Kidney (tissue), 14 donors: ENCODE measurements around the gene MAP6. TPM values are rescaled to one million over a fixed set of nuclear protein-coding genes. Genes with fewer than 3 reads are reported as not detected.

Experiments used
- DNase-seq, 5 donors: peaks; one replicate each; pipeline ENCODE4 v3.0.0-alpha.2; 2013 to 2020
- FAIRE-seq: peaks from 2 replicates; lab custom pipeline; 2012; peaks lifted over from hg19 to GRCh38; lab: Jason Lieb, UNC
- H3K27ac ChIP-seq, 2 donors: one replicate each; pipeline ENCODE4 v1.7.0; 2013; ENCODE audit warnings: low read depth in 2 of 2, low read length in 2 of 2, inconsistent platforms in 1 of 2
- H3K27me3 ChIP-seq: one replicate; pipeline ENCODE4 v1.7.1; 2013; ENCODE audit warnings: low read length, inconsistent platforms; ENCODE audit not compliant: control insufficient read depth, insufficient read depth
- H3K36me3 ChIP-seq, 3 donors: one replicate each; pipeline versions ENCODE4 v1.7.0 to v1.7.1; 2013; ENCODE audit warnings: low read length in 3 of 3, control low read depth in 1 of 3, inconsistent platforms in 1 of 3; ENCODE audit not compliant: insufficient read depth in 3 of 3, control insufficient read depth in 2 of 3
- H3K4me1 ChIP-seq, 3 donors: one replicate each; pipeline versions ENCODE4 v1.7.0 to v1.7.1; 2013; ENCODE audit warnings: low read length in 3 of 3, inconsistent platforms in 1 of 3, low read depth in 1 of 3; ENCODE audit not compliant: control insufficient read depth in 2 of 3, insufficient read depth in 2 of 3
- H3K4me3 ChIP-seq, 3 donors: one replicate each; pipeline versions ENCODE4 v1.7.0 to v1.8.1; 2013; ENCODE audit warnings: low read length in 3 of 3, control low read depth in 1 of 3, inconsistent platforms in 1 of 3
- H3K9ac ChIP-seq, 3 donors: one replicate each; pipeline versions ENCODE4 v1.7.0 to v1.7.1; 2013; ENCODE audit warnings: low read length in 3 of 3, control low read depth in 1 of 3, inconsistent platforms in 1 of 3
- H3K9me3 ChIP-seq, 3 donors: one replicate each; pipeline versions ENCODE4 v1.7.0 to v1.7.1; 2013; ENCODE audit warnings: low read length in 3 of 3, control low read depth in 1 of 3, inconsistent platforms in 1 of 3; ENCODE audit not compliant: control insufficient read depth in 2 of 3, insufficient read depth in 1 of 3
- intact Hi-C: fragments of 100-400 bp; cut with DNase I; formaldehyde crosslinking; loops from one replicate; pipeline ENCODE4 v1.11.1; 2022
- polyA plus RNA-seq: library from polyadenylated mRNA; stranded (reverse); fragments of 350-450 nt; fragmentation: Illumina TruSeq; extraction: RNeasy Lipid Tissue Mini Kit (QIAGEN cat#74804); gene quantifications from one replicate; pipeline ENCODE4 v1.2.3, GENCODE V29; 2014; ENCODE audit warnings: low read depth, low replicate concordance; ENCODE audit not compliant: insufficient read depth
- total RNA-seq: library from RNA; stranded (reverse); fragmentation: NEBNext Ultra II Directional; extraction: Animal tissue kit (Norgen Biotek cat#: 25700); gene quantifications from one replicate; pipeline ENCODE4 v1.2.1, GENCODE V29; 2021
- TF ChIP-seq, protein P1 (sequence below): IDR thresholded peaks from 3 replicates; pipeline ENCODE4 v1.5.1; 2012; ENCODE audit warnings: mild to moderate bottlenecking, moderate library complexity, borderline replicate concordance; ENCODE audit not compliant: insufficient read depth; ENCODE audit errors: extremely low read depth
- donor health status: control.
- donor health status: control.
- donor health status: control.
- donor health status: control.
- donor health status: control.
- donor health status: DM: yes; HTN: yes; CAD: no.
- donor health status: Normal renal cell carcinoma (clear cell type).

Gene MAP6
- total and polyA plus RNA-seq, 2 donors from 2014 or later: 7.7 to 21.3 TPM

GRCh38 chr11:75635066-75635862, 33.6 kb downstream of the MAP6 start:
- DNase-seq: peak in 3 of 5 donors; percentile 34 to 74 (median 62)
- H3K4me1 ChIP-seq: peaks cover 0 to 3% (median 2%) of the 10 kb centered on the region in 3 donors
- H3K27ac ChIP-seq: no peak overlapping the region
- H3K9me3 ChIP-seq: no peaks in the 10 kb centered on the region
- H3K27me3 ChIP-seq: no peaks in the 10 kb centered on the region
- H3K9ac ChIP-seq: no peak overlapping the region
- TF ChIP-seq, protein P1, sequence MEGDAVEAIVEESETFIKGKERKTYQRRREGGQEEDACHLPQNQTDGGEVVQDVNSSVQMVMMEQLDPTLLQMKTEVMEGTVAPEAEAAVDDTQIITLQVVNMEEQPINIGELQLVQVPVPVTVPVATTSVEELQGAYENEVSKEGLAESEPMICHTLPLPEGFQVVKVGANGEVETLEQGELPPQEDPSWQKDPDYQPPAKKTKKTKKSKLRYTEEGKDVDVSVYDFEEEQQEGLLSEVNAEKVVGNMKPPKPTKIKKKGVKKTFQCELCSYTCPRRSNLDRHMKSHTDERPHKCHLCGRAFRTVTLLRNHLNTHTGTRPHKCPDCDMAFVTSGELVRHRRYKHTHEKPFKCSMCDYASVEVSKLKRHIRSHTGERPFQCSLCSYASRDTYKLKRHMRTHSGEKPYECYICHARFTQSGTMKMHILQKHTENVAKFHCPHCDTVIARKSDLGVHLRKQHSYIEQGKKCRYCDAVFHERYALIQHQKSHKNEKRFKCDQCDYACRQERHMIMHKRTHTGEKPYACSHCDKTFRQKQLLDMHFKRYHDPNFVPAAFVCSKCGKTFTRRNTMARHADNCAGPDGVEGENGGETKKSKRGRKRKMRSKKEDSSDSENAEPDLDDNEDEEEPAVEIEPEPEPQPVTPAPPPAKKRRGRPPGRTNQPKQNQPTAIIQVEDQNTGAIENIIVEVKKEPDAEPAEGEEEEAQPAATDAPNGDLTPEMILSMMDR: no peak
- FAIRE-seq: no peak
- H3K4me3 ChIP-seq: no peak overlapping the region
- no peaks in the 10 kb centered on the region for H3K36me3 ChIP-seq
- intact Hi-C loops: no loop called here

DNA sequence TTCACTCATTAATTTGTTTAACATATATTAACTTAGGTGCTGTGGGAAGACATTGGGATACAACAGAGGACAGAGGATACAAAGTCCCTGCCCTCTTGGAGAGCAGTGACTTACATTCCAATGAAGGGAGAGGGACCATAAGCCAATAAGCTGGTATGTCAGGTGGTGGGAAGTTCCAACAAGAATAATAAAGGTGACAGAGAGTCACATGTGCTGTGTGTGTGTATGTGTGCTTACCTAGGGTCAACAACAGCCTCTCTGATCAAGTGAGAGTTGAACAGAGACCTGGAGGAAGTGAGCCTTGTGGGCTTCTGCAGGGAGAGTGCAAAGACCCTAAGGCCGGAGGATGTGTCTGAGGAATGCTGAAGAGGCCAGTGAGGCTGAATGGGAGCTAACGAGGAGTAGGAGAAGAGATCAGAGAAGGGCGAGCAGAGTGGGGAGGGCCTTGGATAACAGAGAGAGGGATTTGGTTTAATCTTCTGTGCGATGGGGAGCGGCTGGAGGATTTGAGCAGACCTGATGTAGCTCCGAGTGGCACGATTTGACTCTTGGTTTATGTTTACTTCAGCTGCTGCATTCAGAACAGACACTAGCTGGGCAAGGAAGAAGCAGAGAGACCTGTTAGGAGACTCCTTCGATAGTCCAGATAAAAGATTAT, 35.3 kb downstream of the MAP6 start:
- intact Hi-C loops: no loop called here
- H3K27ac ChIP-seq: no peak overlapping the region

DNA sequence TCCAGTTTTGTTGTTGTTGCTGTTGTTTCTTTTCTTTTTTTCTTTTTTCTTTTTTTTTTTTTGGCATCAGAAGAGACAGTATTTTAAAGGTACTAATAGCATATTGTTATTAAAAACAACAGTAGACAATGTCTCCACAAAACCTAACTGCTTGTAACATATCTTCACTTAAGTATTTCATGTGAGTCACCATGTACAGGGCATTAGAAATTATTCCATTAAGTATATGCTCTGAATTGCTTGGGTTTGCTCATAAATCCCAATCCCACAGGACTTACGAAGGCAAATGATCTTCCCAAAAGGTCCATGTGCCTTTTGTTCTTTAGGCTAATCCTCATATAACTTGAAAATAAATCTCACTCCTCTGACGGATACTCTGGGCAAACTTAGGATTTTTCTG, 35.9 kb downstream of the MAP6 start:
- intact Hi-C loops: no loop called here
- TF ChIP-seq, protein P1: no peak
- Histone ChIP-seq H3K27ac (no peak overlapping the region), H3K4me1 (peaks cover 0 to 3% (median 0%) of the 10 kb centered on the region in 3 donors), H3K9ac (no peak overlapping the region), H3K4me3 (no peak overlapping the region), H3K36me3 (no peaks in the 10 kb centered on the region), H3K9me3 (no peaks in the 10 kb centered on the region), H3K27me3 (no peaks in the 10 kb centered on the region)
- DNase-seq (no peak), FAIRE-seq (no peak)

More for the DNA sequence above, 35.3 kb downstream of the MAP6 start:
- H3K9ac ChIP-seq: no peak overlapping the region
- TF ChIP-seq, protein P1: no peak
- H3K36me3 ChIP-seq: no peaks in the 10 kb centered on the region
- FAIRE-seq (no peak), DNase-seq (no peak)
- H3K4me3 ChIP-seq: no peak overlapping the region
- H3K4me1 ChIP-seq: peaks cover 0 to 3% (median 0%) of the 10 kb centered on the region in 3 donors
- no peaks in the 10 kb centered on the region for H3K27me3 ChIP-seq
- no peaks in the 10 kb centered on the region for H3K9me3 ChIP-seq
